NB4 (cell line): Measurements from ENCODE around the gene CFAP46.

Source experiments
- DNase-seq: peaks from one replicate; pipeline ENCODE4 v3.0.0; 2010; ENCODE audit warnings: low read depth
- H3K4me3 ChIP-seq: one replicate; pipeline ENCODE4 v1.5.1; 2011; ENCODE audit warnings: mild to moderate bottlenecking, low read depth, low read length, moderate library complexity
- CTCF ChIP-seq: IDR thresholded peaks from one replicate; pipeline ENCODE4 v1.5.1; 2012; ENCODE audit warnings: low read depth, low read length
- MAX ChIP-seq: IDR thresholded peaks from 2 replicates; pipeline ENCODE4 v1.6.1; 2011; ENCODE audit warnings: low read depth, low read length
- MYC ChIP-seq: IDR thresholded peaks from 2 replicates; pipeline ENCODE4 v1.6.1; 2011; ENCODE audit warnings: low read depth, low read length
- POLR2A ChIP-seq: IDR thresholded peaks from 2 replicates; pipeline ENCODE4 v1.6.1; 2011; ENCODE audit warnings: mild to moderate bottlenecking; ENCODE audit not compliant: insufficient read length; ENCODE audit errors: extremely low read depth

Gene CFAP46

GRCh38 chr10:132804785-132805426 is 137.5 kb downstream of the CFAP46 start:
- no peak overlapping the region for H3K4me3 ChIP-seq
- TF ChIP-seq CTCF (no peak), MYC (no peak), POLR2A (no peak), MAX (no peak)
- no peak for DNase-seq

- TF ChIP-seq POLR2A (no peak), CTCF (no peak), MYC (no peak), MAX (no peak)
- no peak for DNase-seq
- H3K4me3 ChIP-seq: no peak overlapping the region
Observed at GRCh38 chr10:132804287-132804686, 138.1 kb downstream of the CFAP46 start.

GRCh38 chr10:132803416-132804210 is 138.8 kb downstream of the CFAP46 start:
- DNase-seq: no peak
- TF ChIP-seq MYC (no peak), CTCF (no peak), POLR2A (no peak), MAX (no peak)
- H3K4me3 ChIP-seq: no peak overlapping the region

DNA sequence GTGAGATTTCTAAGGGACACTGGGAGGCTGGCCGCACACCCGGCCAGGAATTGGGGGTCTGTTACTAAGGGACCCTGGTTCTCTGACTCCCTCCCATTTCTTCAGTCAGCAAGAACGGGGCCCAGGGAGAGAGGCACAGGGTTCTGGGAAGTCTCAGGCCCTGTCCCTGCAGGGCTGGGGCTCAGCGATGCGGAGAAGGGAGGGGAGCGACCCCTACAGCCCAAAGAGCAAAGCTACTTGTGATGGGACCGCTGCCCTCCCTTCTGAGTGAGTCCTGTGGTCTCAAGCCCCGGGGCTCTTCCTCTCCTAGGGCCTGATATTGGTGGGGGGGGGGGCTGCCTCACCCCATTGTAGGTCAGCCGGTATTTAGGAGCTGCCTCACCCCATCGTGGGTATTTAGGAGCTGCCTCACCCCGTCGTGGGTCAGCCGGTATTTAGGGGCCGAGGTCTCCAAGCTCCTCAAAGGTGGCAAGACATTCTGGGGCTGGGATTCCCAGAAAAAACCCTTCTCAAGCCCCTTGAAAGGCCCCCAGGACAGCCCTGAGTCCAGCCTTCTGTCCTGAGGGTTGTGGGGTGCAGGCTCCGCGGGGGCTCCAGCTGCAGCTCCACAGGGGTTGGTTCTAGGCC is 139.6 kb downstream of the CFAP46 start:
- TF ChIP-seq MAX (no peak), MYC (no peak), CTCF (peak; percentile 17), POLR2A (no peak)
- H3K4me3 ChIP-seq: no peak overlapping the region

GRCh38 chr10:132802048-132802447 is 140.3 kb downstream of the CFAP46 start:
- no peak for DNase-seq
- no peak overlapping the region for H3K4me3 ChIP-seq
- TF ChIP-seq CTCF (no peak), MYC (no peak), MAX (no peak), POLR2A (no peak)

More for the DNA sequence above, 139.6 kb downstream of the CFAP46 start:
- peak; percentile 28 for DNase-seq
